ENCODE measurements around the gene PPP2R2C.

- TF ChIP-seq CTCF (optimal IDR thresholded peaks at IDR 0.05 in 1 of 3, IDR thresholded peaks at IDR 0.05 in 1 of 3, conservative IDR thresholded peaks at IDR 0.05 in 1 of 3; ENCODE audit: extremely low read depth in 1 of 3, insufficient read depth in 2 of 3, low read length in 3 of 3) = no peak
- no peak for TF ChIP-seq EZH2 (IDR thresholded peaks at IDR 0.05; ENCODE audit: low read length)
Measured at GRCh38 chr4:6402566-6403399, 69.6 kb downstream of the PPP2R2C start.
